ENCODE results near the gene UROC1. TPM values are rescaled to one million over a fixed set of nuclear protein-coding genes. Genes with fewer than 3 reads are reported as not detected.

Gene UROC1
- total RNA-seq, 4 donors from 2014 or later: not detected

GRCh38 chr3:126433105-126433430 lies 84.5 kb downstream of the UROC1 start:
- no peak for DNase-seq (ENCODE audit: low spot score in 2 of 2)

GRCh38 chr3:126432361-126433104 lies 85.0 kb downstream of the UROC1 start:
- Histone ChIP-seq H3K27me3 (no peaks in the 10 kb centered on the region), H3K4me3 (no peak overlapping the region), H3K4me1 (no peaks in the 10 kb centered on the region), H3K36me3 (peaks cover 0 to 63% (median 0%) of the 10 kb centered on the region in 3 donors), H3K27ac (no peak overlapping the region), H3K9me3 (peaks cover 0 to 32% (median 0%) of the 10 kb centered on the region in 4 donors)
- TF ChIP-seq CTCF (IDR thresholded peaks at IDR 0.05) (no peak), POLR2A (IDR thresholded peaks at IDR 0.05) (no peak)
- whole genome bisulfite sequencing, 2 donors: 80 to 82% methylated on average over 4 of the region's 4 CpGs
- no peak for DNase-seq (ENCODE audit: low spot score in 2 of 2)

More at GRCh38 chr3:126433105-126433430, 84.5 kb downstream of the UROC1 start:
- Histone ChIP-seq H3K9me3 (peaks cover 0 to 26% (median 0%) of the 10 kb centered on the region in 4 donors), H3K4me3 (no peak overlapping the region), H3K27me3 (no peaks in the 10 kb centered on the region), H3K4me1 (no peaks in the 10 kb centered on the region), H3K27ac (no peak overlapping the region), H3K36me3 (peaks cover 0 to 65% (median 0%) of the 10 kb centered on the region in 3 donors)
- 93 to 96% methylated on average over 6 of the region's 6 CpGs for WGBS, 2 donors
- TF ChIP-seq POLR2A (IDR thresholded peaks at IDR 0.05): no peak

Small RNA genes within 50 kb of the gene (small RNA-seq; reads per million reads assigned to genes)
- not detected for gene RNA5SP138

Other genes starting within 250 kb of the UROC1 start
- gene KLF15, start 160.4 kb downstream of the UROC1 start, total RNA-seq: 100 to 1,000 TPM; 138 to 234 (median 176) TPM
- 1 to 10 TPM in 1 of 4 donors, not detected in 3; 6.1 TPM for gene CFAP100, start 122.9 kb downstream of the UROC1 start, total RNA-seq
- gene ZXDC, start 41.9 kb downstream of the UROC1 start, total RNA-seq: 10 to 100 TPM; 54.0 to 77.4 (median 68.0) TPM
- gene CHST13, start 6.4 kb upstream of the UROC1 start, total RNA-seq: 1 to 10 TPM in 3 of 4 donors, not detected in 1; 1.0 to 7.2 (median 1.1) TPM
- gene C3orf22, start 41.2 kb upstream of the UROC1 start, total RNA-seq: not detected
- 10 to 100 TPM; 18.6 to 33.3 (median 23.3) TPM for gene TXNRD3, start 137.4 kb upstream of the UROC1 start, total RNA-seq
- gene CHCHD6, start 186.5 kb upstream of the UROC1 start, total RNA-seq: 10 to 100 TPM; 30.3 to 46.5 (median 33.6) TPM